HTERT RPE-1 (cell line): ENCODE data around the gene ACTG1.

ENCODE experiments used
- in situ Hi-C: fragments of 300-500 bp; cut with MboI; formaldehyde crosslinking; loops from 4 replicates; pipeline ENCODE4 v1.14.3; 2020; ENCODE audit warnings: low sequenced_read_pairs

The ACTG1 gene

DNA sequence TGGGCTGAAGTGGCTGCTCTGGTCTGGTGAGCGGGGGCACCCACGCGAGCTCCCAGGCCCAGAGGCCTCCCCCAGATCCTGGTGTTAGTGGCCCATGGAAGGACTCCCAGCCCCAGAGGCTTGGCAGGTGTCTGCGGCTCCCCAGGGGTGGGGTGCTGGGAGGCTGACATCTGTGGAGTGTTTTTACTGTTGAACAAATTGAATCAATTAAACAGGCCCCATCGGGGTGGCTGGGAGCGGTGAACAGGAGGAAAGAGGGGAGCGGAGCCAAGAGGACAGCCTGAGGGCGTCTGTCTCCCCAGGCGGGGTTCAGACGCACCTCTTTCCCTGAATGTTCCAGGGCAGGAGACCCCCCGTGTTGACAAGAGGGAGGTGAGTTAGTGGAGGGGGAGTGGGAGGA lies 29.9 kb downstream of the ACTG1 start:
- in situ Hi-C loops = no loop called here

DNA sequence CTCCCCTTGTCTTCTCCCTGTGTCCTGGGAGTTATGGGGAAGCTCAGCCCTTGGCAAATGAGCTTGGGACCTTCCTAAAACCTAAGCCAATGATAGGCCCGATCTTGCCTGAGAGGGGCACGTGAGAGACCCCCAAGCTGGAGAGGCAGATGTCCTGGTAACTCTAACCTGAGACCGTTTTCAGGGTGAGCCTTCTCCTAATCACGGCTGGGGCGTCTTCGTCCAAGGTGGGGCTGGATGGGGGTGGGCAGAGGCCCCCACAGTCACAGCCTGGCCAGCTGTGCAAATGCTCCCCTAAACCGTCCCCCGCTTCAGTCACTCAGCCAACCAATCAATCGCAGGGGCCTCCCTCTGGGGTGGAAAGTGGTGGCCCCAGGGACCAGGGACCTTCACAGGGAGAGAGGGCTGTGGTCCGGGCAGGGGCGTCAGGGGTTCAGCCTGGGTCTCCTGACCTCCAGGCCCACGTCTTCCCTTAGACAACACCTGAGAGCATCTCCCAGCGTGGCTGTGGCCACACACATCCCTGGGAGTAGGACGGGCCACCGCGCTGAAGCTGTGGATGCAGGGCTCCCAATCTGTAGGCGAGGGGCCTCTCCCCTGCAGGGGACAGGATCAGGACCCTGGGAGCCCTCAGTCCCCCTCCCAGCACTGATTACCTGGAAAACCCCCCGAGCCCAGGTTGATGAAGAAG lies 30.6 kb downstream of the ACTG1 start:
- in situ Hi-C loops = no loop called here

DNA sequence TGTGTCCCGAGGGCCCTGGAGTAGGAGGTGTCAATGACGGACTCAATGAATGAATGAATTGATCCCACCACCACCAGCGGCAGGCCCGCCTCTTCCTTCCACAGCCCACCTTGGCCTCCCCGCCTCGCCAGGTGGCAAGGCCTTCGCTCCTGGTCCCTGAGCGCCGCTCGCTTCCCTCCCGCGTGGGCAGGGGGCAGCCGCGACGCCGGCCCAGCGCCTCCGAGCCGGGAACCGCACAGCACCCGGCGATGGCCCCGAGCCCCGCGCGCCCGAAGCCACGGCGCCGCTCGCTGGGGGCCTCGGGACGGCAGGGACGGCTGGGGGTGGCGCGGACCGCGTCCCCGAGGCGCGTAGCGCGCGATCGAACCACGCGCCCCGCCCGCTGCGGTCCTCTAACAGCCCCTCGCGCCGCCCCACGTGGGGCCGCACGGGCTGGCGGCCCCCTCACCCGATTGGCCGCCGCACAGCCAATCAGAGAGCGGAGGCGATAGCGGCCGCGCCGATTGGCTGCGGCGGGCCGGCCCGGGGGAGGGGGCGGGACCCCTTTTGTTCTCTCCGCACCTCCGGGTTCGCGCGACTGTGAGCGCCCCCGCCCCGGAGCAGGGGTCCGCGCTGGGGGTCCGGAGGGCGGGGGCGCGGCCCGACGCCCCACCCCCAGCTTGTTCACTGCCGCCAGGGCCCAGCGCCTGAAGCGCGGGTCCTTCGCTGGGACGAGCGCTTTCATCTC lies 31.4 kb downstream of the ACTG1 start:
- in situ Hi-C loops = no loop called here

DNA sequence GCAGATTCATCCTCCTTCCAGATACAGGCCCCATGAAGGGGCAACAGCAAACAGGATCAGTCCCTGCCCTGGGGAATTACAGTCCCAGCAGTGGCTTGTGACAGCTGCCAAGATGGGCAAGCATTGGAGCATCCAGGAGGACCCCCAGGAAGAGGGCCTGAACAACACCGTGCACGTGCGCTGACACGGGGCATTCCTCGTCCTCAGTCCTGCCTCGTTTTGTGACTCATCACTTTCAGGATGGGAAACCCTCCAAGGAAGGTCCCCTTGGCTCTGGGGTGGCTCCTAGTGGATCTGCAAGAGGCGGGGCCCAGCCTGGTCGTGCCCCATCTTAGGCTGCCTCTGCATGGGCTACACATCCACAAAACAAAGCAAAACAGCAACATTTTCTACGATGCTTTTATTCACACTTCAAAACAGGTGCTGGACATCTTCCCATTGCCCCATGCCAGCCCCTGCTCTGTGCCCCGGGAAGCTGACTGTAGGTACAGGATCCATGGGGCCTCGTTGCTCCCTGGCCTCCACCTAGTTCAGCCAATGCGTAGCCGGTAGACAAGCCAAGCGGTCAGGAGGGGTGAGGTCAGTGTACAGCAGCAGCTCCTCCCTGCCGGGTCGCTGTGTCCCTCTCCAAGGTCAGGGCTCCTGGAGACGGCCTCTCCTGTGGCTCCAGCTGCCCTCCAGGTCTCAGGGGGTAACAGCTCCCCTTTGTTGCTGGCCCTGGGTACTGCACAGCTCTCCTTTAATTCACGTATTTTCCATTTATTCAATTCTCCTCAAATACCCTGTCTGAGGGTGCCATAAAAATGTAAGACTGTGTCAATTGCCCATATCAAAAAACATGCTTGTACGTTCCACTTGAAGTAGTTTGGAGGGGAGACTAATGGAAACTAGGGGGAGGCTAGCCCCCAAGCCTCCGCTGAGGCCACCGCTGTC lies 32.2 kb downstream of the ACTG1 start:
- in situ Hi-C loops = no loop called here

DNA sequence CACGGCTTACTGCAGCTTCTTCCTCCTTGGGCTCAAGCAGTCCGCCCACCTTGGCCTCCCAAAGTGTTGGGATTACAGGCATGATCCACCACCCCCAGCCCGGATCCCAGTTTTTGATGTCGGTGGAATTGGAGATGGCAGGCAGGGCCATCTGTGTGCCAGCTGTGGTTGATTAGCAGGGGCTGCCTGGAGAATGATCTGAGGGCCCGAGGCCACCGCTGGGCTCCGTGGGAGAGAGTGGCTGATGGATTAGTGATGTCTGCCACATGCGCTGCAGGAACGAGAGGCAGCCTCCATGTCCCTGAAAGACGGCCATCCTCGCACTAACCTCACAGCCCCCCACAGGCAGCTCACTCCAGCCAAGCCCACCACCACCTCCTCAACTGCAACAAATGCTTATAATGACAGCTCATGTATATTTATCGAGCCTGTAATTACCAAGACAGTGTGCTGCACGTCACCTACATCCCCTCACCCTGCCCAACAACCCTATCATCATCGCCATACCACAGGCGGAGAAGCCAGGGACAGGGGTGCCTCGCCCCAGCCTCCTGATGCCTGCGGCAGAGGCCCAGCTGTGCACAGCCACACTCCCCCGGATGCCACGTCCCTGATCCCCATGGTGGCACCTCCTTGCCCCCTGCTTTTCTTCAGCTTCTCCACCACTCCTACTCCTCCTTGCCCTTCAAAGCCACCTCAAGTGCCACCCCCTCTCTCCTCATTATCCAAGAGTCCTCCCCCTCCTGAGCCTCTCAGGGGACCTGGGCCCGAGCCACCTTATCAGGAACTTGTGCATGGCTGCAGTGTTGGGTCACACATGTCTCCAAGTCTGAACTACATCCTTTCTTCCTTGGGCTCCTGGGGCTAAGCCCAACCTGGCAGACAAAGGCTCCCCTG lies 33.2 kb downstream of the ACTG1 start:
- in situ Hi-C loops = no loop called here

DNA sequence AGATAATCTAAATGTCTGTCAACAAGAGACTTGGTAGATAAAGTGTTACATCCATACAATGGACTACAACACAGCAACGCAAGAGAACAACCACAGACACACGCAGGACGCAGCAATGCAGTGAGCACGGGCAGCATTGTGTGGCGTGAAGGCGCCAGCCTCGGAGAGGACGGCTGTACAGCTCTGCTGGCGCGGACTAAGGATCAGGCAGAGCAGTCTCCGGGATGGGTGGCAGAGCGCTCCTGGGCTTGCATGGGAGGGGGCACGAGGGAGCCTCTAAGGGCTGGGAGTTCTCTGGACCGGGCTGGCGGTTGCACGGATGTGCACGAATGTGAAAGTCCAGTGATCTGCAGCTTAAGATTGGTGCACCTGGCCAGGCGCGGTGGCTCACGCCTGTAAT lies 34.5 kb downstream of the ACTG1 start:
- in situ Hi-C loops = no loop called here

DNA sequence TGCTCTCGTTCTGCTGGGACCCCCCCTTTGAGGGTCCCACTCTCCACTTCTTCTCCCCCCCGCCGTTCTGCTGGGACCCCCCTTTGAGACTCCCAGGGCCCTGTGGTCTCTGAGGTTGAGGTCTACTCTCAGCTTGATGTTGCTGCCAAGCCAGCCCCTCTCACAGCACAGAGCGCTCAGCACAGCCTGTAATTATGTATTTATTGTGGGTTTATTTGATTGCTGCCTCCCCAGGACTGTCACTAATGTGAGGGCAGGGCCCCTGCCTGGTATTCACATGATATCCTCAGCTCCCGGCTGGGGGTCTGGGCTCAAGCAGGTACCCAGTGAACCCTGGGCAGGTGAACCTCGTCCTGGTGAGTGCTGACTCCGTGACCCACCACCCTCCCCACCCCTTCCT lies 35.4 kb downstream of the ACTG1 start:
- in situ Hi-C loops = no loop called here

DNA sequence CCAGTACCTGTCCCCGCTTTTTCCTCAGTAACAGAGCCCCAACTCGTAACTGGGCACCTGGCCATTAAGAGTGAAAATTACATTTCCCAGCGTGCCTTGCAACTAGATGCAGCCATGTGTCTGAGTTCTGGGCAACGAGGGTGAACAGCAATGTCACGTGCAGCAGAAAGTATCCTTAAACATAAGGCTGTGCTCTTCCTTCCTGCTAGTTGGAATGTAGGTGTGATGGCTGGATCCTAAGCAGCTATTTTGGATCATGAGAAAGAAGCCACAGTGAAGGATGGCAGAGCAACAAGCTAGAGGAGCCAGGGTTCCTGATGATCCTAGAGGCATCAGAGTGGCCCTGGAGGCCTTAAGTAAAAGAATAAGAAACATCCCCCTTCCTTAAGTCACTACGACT lies 36.0 kb downstream of the ACTG1 start:
- in situ Hi-C loops = no loop called here

DNA sequence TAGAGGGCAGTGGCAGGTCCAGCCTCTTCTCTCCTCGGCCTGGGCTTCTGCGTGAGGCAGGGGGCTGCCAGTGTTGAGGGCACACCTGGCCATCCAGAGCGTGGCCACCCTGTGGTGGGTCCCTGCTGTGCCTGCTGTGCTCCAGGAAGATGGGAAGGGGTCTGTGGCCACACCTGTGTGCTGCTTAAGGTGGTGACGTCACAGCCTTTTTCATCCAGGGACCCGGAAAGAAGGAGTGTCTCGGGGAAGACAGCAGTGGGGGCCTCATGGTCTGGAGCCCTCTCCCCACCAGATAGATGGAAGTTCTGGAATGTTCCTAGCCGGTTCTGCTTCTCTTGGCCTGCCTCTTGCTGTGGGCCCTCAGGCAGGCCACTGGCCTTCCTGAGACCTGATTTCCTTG lies 36.5 kb downstream of the ACTG1 start:
- in situ Hi-C loops = no loop called here

DNA sequence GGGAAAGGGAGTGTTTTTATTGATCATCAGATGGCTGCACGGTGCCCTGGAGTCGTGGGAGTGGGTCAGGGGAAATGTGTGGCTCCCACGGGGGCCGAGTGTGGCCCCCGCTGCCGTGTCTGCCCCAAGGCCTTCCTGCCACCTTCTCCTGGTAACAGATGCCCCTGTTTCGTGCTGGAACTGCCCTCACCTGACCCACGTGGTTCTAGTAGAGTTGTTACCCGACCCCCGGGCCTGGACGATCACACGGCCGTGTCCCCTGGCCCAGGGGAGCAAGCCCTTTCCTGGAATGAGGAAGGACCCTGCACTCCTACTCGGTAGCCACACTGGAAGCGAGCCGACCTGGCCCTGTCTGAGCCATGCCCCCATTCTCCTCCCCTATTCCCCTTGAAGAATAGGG lies 37.6 kb downstream of the ACTG1 start:
- in situ Hi-C loops = no loop called here

DNA sequence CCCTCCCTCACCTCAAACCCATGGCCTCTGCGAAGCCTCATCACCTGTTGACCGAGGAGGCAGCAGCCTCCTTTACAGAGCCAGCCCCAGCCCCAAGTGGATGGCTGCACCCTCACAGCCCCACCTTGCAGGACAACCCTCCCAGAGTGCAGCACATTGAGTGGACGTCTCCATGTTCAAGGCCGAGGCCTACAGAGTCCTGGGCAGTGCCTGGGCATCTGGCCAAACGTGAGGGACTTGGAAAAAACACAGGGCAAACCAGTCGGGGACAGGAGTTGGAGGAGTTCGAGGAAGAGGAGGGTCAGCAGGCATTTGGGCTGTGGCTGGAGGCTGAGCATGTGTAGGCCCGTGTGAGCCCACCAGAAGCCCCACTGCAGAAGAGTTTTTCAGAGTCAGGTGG lies 39.6 kb downstream of the ACTG1 start:
- in situ Hi-C loops = no loop called here

DNA sequence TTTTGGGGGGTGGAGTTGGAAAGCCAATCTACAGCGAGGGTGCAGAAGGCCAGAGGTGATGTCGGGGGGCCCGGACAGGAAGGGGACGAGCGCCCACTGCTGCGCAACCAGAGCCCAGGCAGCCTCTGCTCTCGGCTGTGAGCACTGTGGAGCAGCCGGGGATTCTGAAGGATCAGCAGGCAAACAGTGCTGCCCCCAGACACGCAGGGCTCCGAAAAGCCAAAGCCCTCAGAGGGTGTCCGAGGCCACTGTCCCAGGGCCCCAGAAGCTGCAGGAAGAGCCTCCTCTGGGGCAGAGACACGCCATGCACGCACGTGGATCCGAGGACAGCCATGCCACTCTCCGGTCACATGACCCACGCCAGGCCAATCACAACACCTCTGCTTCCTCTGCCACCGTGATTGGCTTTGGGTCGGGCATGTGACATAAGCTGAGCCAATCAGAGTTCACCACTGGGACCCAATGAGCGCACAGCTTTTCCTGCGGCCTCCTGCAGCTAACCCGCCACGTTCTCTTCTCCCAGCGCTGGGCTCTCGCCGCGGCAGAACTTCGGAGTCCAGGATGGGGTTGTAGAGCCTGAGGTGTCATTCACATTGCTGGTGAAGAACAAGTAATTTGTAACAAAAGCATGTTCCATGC lies 40.7 kb downstream of the ACTG1 start:
- in situ Hi-C loops = no loop called here

DNA sequence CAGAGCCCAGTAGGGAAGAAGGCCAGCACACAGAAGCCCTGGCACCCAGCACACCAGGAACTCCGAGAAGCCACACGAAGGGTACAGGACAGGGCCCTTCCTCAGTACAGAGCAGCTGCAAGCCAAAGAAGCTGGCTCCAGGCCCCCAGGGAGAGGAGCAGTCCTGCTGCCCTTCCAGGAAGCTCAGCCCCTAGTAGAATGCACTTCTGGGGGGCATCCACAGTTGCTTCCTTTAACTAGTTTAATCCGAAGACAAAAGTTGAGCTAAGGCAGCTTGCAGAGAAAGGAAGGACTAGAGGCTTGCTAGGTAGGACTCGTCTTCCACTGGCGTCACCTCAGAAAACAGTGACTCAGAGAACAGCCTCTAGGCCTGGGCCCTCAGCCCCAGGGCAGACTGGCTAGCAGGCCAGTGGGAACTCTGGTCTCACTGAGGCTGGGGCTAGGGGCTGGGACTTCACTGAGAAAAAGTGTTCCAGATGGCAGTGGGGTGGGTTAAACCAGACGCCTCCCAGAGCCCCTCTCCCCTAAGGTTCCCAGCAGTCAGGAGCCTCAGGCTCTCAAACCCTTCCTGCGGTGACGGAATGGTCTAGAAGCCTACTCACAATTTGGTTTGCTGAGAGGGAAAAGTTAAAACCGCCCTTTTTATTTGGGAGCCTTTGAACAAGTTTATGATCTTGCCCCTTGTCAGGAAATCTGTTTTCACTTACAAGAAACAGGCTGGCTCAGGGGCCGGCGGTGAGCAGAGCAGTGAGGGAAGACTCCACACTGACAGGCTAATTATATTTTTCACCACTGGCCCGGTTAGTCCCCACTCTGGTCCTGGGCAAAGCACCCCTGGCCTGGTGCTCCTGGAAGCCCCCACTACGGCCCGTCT lies 41.4 kb downstream of the ACTG1 start:
- in situ Hi-C loops = no loop called here

DNA sequence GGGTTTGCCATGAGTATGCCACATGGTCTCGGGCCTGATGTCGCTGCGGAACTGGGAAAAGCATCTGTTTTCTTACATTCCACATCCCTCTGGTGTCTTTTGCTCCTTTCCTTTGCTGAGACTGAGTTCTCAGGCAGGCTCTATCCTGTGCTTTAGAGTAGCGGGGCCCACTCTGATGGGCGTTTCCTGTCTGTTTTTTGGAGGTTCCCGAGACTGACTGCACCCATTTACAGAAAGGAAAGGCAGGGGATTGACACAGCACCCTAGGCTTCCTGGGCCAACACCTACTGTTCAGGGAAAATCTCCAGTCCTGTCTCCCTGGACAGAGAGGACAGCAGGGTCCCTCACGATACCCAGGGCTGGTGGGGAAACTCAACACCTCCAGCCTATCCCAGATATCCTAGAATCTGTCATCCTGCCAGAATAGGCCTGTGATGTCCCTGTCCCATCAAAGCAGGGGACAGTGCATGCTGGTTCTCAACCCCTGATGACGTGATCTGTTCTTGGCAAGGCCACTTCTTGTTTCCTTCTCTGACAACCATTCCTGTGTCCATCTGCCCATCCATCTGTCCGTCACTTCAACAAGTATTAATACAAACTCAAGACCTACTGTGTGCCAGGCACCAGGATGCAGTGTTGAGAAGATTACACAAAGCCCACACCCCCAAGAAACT lies 42.2 kb downstream of the ACTG1 start:
- in situ Hi-C loops = no loop called here

DNA sequence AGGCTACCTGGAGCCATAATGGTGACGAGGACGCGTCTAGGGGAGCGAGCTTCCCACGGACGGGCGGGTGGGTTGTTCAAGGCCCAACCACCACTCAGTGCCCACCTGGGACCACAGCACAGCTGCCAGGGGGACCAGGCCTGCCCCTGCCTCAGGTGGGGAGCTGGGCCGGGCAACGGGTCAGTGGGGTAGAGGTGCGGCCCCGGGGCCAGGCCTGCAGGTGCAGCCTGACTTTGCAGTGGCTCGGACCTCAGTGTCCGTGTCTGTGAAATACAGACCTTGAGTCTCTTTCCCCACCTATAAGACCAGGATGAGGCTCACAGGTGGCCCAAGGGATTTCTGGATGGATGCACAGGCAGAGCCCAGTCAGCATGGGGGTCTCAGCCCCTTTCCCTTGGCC lies 43.3 kb downstream of the ACTG1 start:
- in situ Hi-C loops = no loop called here

DNA sequence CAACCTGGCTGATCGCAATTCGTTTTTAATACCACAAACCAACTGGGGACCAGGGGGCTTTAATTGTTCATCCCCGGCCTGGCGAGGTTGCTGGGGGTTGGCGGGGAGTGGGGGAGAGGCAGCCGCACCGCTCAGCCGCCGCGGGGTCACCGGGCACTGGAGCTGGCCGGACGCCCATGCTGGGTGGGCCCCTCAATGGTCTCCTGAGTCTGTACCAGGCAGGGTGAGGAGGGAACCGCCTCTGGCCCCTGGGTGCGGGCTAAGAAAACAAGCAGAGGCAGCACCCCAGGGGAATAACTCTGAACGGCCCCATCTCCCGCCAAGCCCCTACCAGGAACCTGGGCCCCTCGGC lies 43.9 kb downstream of the ACTG1 start:
- in situ Hi-C loops = no loop called here

DNA sequence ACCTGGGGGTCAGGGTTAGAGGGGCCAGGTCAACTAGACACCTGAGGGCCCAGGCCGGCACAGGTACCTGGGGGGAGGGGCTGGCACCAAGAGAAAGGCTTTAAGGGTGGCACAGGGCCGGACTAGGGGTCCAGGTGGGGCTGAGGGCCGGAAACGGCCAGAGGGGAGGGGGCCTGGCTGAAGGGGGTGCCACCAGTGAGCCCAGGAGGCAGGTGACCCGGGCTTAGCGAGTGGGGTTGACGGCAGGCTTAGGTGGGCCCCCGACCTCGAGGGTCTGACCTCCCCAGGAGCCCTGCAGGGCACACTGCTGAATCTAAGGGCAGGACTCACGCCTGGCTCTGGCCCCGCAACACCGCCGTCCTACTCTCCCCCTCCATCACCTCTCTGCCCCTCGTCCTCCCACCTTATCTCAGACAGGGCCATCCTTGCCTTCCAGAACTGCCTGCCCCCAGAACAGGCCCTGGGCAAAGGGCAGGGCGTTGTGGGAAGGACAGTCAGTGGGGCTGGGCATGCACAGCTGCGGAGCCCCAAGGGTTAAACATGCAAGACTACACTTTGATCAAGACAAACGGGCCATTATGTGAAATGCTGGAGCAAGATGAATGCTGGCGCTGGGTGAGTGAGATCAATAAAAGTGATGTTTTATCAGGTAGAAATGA lies 44.4 kb downstream of the ACTG1 start:
- in situ Hi-C loops = no loop called here
